HG02798 (cell line): ENCODE results near the gene DNAJC8.

ENCODE experiments used
- ATAC-seq: cut with Tn5 transposase; IDR thresholded peaks from one replicate; pipeline ENCODE4 v1.9.1; 2021; ENCODE audit warnings: mild to moderate bottlenecking; ENCODE audit not compliant: unreplicated experiment, poor library complexity

The DNAJC8 gene, protein sequence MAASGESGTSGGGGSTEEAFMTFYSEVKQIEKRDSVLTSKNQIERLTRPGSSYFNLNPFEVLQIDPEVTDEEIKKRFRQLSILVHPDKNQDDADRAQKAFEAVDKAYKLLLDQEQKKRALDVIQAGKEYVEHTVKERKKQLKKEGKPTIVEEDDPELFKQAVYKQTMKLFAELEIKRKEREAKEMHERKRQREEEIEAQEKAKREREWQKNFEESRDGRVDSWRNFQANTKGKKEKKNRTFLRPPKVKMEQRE

GRCh38 chr1:28232558-28233263 is at the start of gene DNAJC8:
DNAJC8 (minus strand) TSS chr1:28233029; CDS start chr1:28232998, 31 bp downstream.
- peak; percentile 68 for ATAC-seq

- no peak for ATAC-seq
Observed at GRCh38 chr1:28281608-28282425, 49.0 kb upstream of the DNAJC8 start.

DNA sequence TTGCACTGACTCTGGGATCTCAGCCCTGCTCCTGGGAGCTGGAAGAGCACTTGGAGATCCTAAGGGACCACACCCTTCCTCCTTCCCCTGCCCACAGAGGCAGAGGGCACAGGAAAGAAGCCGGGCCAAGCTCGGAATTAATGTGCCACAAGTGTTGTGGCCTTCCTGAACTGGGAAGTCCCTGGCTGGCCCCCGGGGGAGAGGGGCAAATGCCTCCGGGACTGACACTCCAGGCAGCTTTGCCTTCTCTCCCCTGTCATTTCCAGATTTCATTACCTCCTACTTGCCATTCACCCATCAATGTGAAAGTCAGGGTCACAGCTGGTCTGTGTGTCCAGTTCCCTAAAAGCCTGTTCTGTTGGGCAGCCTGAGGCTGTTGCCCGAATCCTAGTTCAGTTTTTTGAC is 48.1 kb upstream of the DNAJC8 start:
- no peak for ATAC-seq

GRCh38 chr1:28280501-28280900 is 47.7 kb upstream of the DNAJC8 start:
- ATAC-seq: no peak

DNA sequence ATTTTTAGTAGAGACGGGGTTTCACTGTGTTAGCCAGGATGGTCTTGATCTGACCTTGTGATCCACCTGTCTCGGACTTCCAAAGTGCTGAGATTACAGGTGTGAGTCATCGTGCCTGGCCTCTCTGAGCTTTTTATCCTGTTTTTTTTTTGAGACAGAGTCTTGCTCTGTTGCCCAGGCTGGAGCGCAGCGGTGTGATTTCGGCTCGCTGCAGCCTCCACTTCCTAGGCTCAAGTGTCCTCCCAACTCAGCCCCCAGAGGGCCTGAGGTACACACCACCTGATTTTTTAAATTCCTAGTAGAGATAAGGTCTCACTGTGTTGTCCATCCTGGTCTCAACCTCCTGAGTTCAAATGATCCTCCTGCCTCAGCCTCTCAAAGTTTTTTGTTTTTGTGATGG is 46.9 kb upstream of the DNAJC8 start:
- ATAC-seq: no peak

DNA sequence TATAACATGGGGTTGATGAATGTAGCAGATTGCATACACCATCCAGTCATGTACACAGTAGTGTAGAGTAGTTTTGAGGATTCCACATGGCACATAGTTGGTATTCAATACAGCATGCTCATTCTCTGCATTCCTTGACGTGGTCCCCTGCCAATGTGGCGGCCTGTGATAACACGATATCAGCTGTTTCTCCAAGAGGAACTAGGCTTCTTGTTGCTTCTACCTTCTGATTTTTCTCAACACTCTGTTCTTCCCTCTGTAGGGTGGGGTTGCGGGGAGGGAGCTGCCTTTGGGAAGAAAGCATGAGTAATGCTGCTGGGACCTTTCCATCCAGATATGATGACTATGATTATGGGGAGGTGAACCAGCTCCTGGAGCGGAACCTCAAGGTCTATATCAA is 45.9 kb upstream of the DNAJC8 start:
- no peak for ATAC-seq

DNA sequence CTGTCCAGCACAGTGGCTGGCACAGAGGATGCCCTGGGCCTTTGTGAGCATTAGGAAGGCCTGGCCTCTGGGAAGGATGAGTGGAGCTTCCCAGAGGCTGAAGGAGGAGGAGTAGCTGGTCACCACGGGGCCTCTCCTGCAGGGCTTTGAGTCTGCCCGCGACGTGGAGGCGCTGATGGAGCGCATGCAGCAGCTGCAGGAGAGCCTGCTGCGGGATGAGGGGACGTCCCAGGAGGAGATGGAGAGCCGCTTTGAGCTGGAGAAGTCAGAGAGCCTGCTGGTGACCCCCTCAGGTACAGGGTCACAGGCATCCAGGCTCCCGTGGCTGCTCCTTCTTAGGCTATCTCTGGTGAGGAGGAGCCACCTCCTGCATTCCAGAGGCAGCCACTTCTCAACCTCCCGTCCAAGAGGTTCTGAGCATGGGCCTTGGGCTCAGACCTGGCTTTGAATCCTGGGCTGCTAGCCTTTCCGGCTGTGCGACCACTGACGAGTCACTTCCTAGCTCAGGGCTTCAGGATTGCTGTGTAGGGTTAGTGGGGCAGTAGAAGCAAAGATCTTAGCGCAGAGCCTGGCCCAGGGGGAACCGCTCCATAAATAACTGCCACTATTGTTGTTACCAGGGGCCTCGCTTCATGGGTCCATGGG is 40.5 kb upstream of the DNAJC8 start:
- ATAC-seq: no peak

DNA sequence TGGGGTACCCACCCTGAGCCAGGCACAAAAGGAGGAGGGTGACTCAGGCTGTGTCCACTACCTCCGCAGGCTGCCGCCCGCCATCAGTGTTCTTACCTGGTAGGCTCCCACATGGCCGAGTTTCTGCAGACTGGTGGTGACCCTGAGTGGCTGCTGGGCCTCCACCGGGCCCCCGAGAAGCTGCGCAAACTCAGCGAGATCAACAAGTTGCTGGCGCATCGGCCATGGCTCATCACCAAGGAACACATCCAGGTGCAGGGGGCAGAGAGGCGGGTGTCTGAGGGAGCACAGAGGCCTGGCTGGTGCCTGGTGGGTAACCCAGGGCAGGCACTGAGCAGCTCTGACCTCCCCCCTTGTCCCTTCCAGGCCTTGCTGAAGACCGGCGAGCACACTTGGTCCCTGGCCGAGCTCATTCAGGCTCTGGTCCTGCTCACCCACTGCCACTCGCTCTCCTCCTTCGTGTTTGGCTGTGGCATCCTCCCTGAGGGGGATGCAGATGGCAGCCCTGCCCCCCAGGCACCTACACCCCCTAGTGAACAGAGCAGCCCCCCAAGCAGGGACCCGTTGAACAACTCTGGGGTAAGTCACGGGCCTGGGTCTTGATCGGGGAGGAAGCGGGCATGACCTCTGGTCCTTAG is 39.5 kb upstream of the DNAJC8 start:
- ATAC-seq: no peak

GRCh38 chr1:28269529-28269928 is 36.7 kb upstream of the DNAJC8 start:
- no peak for ATAC-seq

DNA sequence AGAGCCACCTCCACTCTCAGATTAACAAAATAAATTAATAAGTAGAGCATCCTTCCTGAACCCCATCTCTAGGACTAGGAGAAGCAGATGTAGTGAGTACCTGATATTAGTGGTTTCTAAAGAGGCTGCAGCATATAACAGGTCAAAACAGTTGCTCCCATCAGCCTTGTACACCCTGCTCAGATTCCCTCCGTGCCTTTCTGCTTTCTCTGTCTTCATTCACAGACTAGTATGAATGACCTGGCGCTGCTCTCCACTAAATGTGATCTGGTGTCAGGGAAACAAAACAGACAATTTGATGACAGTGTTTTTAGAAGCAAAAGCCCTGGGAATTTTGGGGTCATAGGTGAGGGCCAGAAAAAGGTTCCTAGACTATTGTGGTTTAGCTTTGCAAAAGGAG is 34.8 kb upstream of the DNAJC8 start:
- ATAC-seq: no peak

- ATAC-seq: no peak
Observed at GRCh38 chr1:28266920-28267322, 34.1 kb upstream of the DNAJC8 start.

DNA sequence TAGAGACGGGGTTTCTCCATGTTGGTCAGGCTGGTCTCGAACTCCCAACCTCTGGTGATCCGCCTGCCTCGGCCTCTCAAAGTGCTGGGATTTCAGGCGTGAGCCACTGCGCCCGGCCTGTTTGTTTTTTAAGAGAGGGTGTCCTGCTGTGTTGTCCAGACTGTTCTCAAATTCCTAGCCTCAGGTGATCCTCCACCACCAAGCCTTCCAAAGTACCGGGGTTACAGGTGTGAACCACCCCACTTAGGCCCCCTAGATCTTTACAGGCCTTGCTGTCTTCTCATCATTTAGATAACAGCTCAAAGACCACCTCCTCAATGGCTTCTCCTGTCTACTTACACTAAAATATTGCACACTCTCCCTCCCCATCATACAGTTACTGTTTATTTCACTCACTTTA is 32.7 kb upstream of the DNAJC8 start:
- ATAC-seq: no peak

- no peak for ATAC-seq
Observed at GRCh38 chr1:28264897-28265296, 32.1 kb upstream of the DNAJC8 start.

- ATAC-seq: no peak
Observed at GRCh38 chr1:28260803-28261174, 28.0 kb upstream of the DNAJC8 start.

- peak; percentile 1 for ATAC-seq
Observed at GRCh38 chr1:28259934-28260802, 27.3 kb upstream of the DNAJC8 start.

GRCh38 chr1:28259252-28259933 is 26.6 kb upstream of the DNAJC8 start, which contains the start of gene SESN2:
SESN2 (plus strand) TSS chr1:28259518; CDS start chr1:28259848, 330 bp downstream.
- ATAC-seq: peak; percentile 98

DNA sequence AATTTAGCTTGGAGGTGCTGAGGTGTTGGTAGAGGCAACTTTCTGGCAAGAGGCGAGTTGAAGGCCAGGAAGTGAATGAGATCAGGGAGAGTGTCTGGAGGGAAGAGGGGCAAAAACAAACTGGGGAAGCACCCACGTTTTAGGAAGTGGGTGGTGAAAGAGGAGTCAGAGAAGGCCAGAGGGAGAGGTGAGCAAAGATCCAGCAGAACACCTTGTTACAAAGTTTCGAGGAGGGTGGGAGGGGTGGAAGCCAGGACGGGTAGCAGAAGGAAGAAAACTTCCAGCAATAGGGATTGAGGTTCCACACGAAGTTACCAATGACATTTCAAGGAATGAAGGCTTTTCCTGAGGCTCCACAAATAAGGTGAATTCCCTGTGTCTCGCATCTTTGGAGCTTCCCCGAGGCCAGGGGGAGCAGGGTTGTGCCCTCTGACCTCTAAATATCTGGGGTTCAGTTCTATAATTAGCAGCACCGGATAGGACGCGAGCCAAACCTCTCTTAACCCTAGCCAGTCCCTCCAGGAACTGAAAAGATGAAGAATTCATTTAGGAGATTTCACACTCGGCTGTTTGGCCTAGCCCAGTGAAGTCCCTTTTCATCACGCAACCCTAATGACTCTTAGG is 25.9 kb upstream of the DNAJC8 start:
- no peak for ATAC-seq

DNA sequence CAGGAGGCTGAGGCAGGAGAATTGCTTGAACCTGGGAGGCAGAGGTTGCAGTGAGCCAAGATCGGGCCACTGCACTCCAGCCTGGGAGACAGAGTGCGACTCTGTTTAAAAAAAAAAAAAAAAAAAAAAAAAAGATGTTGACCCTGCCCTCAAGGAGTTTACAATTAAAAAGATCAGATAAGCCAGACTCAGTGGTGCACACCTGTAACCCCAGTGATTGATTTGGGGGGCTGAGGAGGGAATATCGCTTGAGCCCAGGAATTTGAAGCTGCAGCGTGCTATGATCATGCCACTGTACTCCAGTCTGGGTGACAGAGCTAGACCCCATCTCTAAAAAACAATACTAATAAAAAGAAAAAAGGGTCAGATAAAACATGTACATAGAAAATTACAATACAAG is 24.9 kb upstream of the DNAJC8 start:
- no peak for ATAC-seq
